PC-9 (cell line): ENCODE measurements around the gene EIF2D.

Experiments
- EZH2 ChIP-seq: fragments of 200-600 bp; sonication (generic); IDR thresholded peaks from 2 replicates; pipeline ENCODE4 v1.8.0; 2017; ENCODE audit warnings: antibody characterized with exemption, low read depth
- TF ChIP-seq, protein P1 (sequence below): fragments of 200-600 bp; sonication (generic); conservative IDR thresholded peaks from 2 replicates; pipeline ENCODE4 v1.6.1; 2017; ENCODE audit warnings: mixed run types, antibody characterized with exemption, mild to moderate bottlenecking, moderate library complexity

DNA sequence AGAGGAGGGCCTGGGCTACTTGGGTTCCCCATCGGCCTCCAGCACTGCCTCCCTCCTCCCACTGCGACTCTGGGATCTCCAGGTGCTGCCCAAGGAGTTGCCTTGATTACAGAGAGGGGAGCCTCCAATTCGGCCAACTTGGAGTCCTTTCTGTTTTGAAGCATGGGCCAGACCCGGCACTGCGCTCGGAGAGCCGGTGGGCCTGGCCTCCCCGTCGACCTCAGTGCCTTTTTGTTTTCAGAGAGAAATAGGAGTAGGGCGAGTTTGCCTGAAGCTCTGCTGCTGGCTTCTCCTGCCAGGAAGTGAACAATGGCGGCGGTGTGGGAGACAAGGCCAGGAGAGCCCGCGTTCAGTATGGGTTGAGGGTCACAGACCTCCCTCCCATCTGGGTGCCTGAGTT lies 24.4 kb downstream of the EIF2D start:
- TF ChIP-seq, protein P1, sequence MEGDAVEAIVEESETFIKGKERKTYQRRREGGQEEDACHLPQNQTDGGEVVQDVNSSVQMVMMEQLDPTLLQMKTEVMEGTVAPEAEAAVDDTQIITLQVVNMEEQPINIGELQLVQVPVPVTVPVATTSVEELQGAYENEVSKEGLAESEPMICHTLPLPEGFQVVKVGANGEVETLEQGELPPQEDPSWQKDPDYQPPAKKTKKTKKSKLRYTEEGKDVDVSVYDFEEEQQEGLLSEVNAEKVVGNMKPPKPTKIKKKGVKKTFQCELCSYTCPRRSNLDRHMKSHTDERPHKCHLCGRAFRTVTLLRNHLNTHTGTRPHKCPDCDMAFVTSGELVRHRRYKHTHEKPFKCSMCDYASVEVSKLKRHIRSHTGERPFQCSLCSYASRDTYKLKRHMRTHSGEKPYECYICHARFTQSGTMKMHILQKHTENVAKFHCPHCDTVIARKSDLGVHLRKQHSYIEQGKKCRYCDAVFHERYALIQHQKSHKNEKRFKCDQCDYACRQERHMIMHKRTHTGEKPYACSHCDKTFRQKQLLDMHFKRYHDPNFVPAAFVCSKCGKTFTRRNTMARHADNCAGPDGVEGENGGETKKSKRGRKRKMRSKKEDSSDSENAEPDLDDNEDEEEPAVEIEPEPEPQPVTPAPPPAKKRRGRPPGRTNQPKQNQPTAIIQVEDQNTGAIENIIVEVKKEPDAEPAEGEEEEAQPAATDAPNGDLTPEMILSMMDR: no peak
- no peak for TF ChIP-seq EZH2
